Panc1 (cell line): ENCODE results near the gene LEKR1.

Experiments used
- POLR2AphosphoS5 ChIP-seq: IDR thresholded peaks from 2 replicates; pipeline ENCODE4 v1.6.1; 2012; ENCODE audit warnings: mild to moderate bottlenecking, low read depth, low read length, moderate library complexity
- SIN3A ChIP-seq: IDR thresholded peaks from 2 replicates; pipeline ENCODE4 v1.6.1; 2012; ENCODE audit warnings: low read depth, mild to moderate bottlenecking, low read length, moderate library complexity, borderline replicate concordance; ENCODE audit not compliant: insufficient read depth
- TF ChIP-seq, protein P1 (sequence below): fragments of 450-650 bp; IDR thresholded peaks from 2 replicates; pipeline ENCODE4 v1.5.1; 2017; ENCODE audit warnings: mild to moderate bottlenecking
- TF ChIP-seq, protein P2 (sequence below), 2 experiments: IDR thresholded peaks; 2 replicates each; pipeline ENCODE4 v1.6.1; 2011 to 2012; ENCODE audit warnings: low read depth in 2 of 2, control low read depth in 1 of 2, low read length in 1 of 2, mild to moderate bottlenecking in 1 of 2, moderate library complexity in 1 of 2; ENCODE audit not compliant: insufficient read depth in 1 of 2

- TF ChIP-seq, protein P1, sequence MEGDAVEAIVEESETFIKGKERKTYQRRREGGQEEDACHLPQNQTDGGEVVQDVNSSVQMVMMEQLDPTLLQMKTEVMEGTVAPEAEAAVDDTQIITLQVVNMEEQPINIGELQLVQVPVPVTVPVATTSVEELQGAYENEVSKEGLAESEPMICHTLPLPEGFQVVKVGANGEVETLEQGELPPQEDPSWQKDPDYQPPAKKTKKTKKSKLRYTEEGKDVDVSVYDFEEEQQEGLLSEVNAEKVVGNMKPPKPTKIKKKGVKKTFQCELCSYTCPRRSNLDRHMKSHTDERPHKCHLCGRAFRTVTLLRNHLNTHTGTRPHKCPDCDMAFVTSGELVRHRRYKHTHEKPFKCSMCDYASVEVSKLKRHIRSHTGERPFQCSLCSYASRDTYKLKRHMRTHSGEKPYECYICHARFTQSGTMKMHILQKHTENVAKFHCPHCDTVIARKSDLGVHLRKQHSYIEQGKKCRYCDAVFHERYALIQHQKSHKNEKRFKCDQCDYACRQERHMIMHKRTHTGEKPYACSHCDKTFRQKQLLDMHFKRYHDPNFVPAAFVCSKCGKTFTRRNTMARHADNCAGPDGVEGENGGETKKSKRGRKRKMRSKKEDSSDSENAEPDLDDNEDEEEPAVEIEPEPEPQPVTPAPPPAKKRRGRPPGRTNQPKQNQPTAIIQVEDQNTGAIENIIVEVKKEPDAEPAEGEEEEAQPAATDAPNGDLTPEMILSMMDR: no peak
- TF ChIP-seq, protein P2, sequence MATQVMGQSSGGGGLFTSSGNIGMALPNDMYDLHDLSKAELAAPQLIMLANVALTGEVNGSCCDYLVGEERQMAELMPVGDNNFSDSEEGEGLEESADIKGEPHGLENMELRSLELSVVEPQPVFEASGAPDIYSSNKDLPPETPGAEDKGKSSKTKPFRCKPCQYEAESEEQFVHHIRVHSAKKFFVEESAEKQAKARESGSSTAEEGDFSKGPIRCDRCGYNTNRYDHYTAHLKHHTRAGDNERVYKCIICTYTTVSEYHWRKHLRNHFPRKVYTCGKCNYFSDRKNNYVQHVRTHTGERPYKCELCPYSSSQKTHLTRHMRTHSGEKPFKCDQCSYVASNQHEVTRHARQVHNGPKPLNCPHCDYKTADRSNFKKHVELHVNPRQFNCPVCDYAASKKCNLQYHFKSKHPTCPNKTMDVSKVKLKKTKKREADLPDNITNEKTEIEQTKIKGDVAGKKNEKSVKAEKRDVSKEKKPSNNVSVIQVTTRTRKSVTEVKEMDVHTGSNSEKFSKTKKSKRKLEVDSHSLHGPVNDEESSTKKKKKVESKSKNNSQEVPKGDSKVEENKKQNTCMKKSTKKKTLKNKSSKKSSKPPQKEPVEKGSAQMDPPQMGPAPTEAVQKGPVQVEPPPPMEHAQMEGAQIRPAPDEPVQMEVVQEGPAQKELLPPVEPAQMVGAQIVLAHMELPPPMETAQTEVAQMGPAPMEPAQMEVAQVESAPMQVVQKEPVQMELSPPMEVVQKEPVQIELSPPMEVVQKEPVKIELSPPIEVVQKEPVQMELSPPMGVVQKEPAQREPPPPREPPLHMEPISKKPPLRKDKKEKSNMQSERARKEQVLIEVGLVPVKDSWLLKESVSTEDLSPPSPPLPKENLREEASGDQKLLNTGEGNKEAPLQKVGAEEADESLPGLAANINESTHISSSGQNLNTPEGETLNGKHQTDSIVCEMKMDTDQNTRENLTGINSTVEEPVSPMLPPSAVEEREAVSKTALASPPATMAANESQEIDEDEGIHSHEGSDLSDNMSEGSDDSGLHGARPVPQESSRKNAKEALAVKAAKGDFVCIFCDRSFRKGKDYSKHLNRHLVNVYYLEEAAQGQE (IDR thresholded peaks at IDR 0.05; ENCODE audit: insufficient read depth in 1 of 2, low read depth in 2 of 2, low read length in 1 of 2): no peak
- TF ChIP-seq POLR2AphosphoS5: no peak
- no peak for TF ChIP-seq SIN3A
These were observed 253.7 kb downstream of the LEKR1 start for GRCh38 chr3:157079676-157080369.
